HG03571 (cell line): ENCODE results near the gene DNM3.
A peak's percentile ranks its signal among the peaks of the same experiment; 100 is the strongest.

ENCODE experiments used
- ATAC-seq: cut with Tn5 transposase; IDR thresholded peaks from one replicate; pipeline ENCODE4 v1.9.1; 2021; ENCODE audit not compliant: unreplicated experiment

The DNM3 gene

DNA sequence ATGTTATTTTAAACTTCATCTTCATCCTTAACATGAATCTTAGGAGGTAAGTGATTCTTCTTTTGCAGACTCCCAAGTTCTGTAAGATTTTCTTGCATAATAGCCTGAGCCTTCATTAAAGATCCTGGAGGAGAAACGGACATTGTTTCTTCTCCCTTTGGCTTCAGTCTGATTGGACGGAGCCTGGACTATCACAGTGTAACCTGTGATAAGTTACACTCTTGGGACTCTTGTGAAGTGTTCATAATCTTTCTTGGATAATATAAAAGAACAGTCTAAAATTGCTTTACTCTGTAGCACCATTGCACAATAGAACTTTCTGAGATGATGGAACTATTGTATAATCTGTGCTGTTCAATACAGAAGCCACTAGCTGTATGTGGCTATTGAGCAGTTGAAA lies 244.8 kb downstream of the DNM3 start:
- ATAC-seq = no peak

DNA sequence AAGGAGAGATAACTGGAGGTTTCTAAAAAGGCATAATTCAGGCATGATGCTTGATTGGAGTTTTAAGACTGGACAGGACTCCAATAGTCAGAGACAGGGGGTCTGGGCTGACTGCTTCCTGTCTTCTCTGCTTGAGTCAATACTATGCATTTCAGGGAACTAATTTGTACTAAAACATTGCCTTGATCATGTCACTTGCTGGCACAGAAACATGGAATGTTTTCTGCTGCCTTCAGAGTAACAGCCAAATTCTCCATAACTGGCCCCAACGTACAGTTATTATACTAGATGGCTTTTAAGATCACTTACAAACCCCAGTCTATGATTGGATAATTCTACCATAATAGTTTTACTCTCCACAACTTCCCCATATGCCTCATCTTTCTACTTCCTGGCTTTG lies 247.0 kb downstream of the DNM3 start:
- ATAC-seq = no peak

DNA sequence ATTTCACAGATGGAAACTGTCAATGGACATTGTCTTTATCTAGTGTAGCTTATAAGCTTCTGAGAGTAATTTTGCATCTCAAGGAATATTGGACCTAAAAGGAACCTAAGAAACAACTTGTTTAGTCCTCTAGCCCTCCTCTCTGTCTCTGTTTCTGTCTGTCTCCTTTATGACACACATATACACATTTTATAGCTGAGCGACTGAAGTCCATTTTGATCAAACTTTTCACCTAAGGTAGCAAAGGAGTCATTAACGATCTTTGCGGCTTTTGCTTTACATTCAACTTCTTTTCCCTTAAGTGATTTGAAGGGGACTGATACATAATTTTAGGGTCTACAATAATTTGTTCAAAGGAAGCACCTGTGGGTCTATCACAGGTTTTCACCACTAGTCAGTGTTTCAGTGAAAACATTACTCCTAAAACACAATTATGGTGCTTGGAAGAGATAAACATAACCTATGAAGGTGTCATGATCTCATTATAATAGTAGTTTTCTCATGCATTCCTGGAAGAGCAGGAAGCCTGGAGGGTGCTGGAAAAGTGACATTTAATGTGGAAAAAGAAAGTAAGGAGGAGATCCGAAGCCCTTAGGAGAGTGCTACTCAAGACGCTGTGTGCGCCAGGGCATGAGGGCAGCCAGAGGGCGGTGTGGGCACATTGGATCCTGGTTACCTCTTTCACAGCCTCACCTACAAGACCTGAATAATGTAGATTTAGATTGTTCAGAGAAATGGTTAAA lies 248.6 kb downstream of the DNM3 start:
- ATAC-seq = no peak

DNA sequence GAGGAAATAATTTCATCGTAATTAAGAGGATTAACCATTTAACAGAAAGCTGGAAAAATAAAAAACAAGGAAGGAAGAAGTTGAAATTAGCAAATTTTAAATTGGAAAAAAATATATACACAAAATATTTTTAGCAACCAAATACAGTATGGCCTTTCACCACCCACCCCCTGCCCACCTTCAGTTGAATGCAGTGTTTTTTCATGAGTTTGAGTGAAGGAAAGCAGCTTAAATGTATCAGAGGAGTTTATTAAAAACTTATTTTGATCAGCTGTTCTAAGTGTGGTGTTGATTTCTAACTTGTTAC lies 249.2 kb downstream of the DNM3 start:
- ATAC-seq = no peak

DNA sequence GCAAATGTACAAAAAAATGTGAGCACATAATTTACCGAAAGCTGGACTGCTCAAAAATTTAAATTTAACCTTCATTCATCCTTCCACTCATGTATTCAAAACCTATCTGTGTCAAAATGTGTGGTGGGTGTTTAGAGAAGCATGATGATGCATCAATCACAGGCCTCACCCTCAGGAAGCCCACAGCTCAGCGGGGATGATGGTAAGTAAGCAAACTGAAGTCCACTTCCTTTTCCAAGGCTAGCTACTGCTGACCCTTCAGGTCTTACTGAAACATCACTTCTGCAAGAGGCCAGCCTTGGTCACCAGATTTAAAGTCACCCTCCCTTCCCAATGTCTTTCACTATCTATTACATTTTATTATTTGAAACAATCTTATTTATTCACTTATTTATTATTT lies 254.5 kb downstream of the DNM3 start:
- ATAC-seq = no peak

DNA sequence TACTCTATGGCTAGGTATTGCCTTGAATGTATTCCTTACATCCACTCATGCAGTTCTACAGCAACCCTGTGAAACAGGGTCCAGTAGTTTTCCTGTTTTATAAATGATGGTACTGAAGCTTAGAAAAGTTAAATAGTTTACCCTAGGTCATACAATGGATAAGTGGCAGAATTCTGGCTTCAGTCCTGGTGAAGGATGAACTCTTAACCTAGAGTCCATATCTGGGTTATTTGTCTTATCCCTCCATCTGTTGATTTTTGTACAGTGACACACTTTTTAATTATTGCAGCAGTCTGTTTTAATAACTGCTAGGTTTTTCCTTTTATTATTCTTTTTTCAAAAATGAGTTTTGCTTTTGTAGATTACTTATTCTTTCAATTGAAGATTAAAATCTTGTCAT lies 263.9 kb downstream of the DNM3 start:
- ATAC-seq = no peak

DNA sequence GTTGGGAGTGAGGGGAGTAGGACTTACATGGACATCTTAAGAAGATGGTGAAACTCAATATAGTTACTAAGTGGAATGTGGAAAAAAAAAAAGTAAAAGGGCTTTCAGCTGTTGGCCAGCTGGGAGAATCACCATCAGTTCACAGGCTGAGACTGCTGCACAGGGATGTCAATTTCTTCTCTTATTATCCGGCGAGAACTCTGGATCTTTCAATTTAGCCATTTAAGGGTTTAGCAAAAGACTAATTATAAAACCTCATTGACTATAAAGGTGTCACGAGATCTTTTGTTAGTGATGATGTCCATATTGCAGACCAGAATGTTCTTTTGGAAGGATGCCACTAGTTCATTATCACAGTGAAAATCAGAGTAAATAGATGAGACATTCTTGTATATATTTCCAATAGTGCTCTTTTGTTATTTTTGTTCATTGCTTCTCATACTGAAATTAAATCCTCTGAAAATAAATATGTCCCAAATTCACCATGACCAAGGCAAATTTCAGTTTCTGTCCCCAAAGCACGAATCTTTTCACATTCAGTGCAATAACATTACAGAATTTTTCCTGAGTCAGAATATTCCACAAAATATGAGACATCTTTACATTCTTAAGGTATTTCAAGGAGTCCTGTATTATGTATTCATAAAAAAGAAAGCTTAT lies 266.1 kb downstream of the DNM3 start:
- no peak for ATAC-seq

DNA sequence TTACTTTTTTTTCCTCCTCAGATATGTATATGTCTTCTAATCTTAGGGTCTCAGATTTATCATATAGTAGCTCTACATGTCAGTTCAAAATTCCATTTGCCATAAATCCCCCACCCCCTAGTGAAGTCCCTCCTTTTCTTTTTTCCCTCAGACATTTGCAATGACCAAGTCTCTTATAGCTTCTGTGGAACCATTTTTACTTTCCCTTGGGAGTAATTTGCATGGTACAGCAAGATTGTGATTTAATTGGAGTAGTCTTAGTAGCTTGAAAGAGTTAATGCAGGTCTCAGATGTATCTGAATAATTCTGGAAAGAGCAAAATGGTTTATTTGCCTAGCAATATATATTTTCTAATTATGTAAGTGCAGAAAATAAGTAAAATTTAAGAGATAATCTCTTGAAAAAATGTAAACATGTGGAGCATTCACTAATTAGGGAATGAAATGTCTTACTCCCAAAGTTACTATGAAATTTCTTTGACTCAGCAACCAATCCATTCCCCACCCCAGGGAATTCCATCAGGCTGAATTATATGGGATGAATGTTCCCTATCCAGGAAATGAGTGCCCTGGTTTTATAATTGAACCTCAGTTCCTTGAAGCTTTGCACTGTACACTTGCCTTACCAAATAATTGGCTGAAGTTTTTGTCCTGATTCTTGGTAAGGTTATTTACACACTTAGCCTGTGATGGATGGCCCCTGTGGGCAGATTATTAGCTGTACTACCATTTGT lies 267.0 kb downstream of the DNM3 start:
- no peak for ATAC-seq

DNA sequence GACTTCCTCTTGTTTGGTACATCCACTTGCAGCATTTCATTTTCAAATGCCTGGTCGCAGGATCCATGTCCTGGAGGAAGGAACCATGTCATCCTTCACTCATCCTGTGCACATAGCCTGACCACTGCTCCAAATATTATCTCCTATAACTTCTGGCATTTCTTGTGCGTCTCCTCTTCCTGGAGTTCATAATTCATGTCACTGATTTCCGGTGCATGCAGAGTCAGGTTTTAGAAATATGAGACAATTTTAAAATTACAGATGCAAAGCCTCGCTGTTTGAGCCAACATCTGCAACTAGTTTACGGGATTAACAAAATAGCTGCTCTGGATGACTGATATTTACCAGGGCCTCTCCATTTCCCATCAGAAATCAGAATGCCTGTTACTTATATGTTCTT lies 268.1 kb downstream of the DNM3 start:
- no peak for ATAC-seq

DNA sequence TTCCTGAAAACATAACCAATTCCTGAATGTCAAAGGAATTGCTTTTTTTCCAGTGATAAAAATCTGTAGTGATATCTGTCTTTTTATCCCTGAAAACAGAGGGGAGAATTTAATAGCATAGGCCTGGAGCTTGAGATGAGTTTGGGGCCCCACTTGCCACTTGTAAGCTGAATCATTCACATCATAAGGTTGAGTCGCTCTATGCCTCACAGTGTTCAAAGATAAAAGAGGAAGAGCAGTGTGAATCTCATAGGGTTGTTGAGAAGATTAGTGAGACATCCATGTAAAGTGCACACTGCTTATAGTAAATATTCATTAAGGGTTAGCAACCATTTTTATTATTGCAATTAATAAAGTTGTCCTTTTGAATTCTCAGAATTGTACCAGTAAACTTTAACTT lies 271.3 kb downstream of the DNM3 start:
- no peak for ATAC-seq

DNA sequence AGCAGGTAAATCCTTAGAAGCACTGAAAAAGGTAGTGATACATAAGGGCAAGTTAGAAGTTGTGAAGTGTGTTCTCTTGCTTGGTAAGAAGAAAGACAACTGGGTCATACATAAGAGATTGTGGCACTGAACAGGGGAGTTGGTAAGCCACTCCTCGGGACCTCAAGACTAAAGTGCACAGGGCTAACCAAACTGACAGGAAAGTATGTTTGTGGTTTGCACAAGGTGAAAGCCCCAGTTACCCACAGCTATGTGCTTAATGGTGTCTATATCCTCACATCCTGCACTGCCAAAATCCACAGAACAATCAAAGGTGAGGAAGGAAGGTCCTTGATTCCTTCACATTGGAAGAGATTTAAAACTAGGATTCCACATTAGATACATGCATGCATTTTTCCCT lies 276.5 kb downstream of the DNM3 start:
- ATAC-seq = peak; percentile 91

DNA sequence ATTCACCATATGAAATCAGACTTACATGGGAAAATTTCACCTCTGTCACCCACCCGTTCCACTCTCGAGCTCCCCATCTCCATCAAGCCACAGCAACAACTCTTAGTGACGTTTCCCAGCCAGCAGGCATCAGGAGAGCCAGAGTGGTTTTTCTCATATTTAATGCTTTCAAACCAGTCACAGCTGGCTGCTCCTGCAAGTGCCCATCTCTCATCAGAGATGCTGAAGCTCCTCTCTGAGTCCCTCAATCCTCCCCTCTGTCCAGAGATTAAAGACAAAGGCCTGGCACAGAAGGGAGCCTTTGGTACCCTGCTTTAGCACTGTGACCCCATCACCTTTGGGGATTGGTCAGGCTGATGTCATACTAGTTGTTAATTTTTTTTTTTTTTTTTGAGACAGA lies 277.3 kb downstream of the DNM3 start:
- ATAC-seq = no peak

DNA sequence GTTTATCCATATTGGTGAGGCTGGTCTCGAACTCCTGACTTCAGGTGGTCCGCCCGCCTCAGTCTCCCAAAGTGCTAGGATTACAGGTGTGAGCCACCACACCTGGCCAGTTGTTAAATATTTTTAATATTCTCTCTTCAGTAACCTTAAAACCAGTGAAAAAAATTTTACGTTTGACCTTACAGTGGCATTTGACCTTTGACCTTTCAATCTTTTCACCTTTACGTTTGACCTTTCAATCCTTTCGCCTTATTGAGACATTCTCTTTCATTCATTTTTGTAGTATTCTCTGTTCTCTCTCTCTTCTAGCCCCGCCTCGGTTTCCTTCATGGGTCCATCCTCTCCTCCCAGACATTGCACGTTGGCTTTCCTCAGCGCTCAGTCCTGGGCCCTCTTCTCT lies 277.9 kb downstream of the DNM3 start:
- no peak for ATAC-seq

DNA sequence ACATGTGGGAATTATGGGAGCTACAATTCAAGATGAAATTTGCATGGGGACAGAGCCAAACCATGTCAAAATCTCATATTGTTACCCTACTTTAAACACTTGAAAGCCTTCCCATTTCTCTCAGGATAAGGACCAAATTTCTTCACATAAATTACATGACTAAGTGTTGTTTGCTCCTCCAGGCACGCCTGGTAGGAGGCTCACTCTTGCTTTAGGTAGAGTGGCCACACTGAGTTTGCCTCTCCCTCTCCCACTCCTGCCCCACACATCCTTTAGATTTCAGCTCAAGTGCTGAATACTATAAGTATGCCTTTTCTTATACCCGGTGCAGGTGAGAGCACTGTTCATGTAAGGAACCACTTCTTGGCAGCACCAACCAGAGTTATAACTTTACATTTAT lies 279.1 kb downstream of the DNM3 start:
- no peak for ATAC-seq

DNA sequence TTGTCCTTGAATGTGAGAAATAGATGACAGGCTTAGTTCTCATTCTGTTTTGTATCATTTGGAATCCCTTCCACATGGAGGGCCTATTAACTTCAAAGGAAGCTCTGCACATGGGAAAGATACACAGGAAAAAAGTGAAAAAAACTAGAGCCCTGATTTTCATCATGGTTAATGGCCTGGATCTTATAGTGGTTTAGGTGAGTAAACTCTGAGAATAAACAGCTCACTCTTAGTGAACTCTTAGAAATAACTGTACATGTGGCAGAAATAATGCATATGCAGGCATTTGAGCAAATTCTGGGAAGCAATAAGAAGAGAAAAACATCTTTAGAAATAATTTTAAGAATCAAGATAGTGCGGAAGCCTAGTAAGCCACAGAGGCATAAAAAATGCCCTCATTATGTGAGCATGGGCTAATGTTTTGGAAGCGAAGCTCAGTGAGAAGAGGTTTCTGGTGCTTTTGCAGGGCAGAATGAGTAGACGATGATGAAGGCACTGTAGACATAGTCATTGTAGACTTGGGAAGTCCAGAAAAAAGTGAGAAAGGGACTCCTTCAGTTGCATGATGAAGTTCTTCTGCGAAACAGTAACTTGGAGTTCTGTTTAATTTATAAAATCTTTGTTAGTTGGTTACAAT lies 279.9 kb downstream of the DNM3 start:
- no peak for ATAC-seq

DNA sequence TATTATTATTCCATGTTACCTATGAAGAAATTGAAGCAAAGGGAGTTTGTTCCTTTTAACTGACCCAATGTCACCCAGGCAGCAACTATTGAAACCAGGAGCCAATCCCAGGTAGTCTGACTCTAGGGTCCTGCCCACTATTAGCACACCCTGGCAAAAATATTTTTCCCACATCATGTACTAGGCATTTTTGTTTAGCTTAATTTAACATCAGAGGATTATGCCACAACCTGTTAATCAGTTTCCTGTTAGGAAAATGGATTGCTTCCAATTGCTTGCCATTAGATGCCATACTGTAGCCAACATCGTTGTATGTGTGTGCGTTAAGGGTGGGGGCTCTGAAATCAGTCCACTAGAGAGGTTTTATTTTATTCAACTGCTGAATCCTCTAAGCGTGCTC lies 281.1 kb downstream of the DNM3 start:
- no peak for ATAC-seq

DNA sequence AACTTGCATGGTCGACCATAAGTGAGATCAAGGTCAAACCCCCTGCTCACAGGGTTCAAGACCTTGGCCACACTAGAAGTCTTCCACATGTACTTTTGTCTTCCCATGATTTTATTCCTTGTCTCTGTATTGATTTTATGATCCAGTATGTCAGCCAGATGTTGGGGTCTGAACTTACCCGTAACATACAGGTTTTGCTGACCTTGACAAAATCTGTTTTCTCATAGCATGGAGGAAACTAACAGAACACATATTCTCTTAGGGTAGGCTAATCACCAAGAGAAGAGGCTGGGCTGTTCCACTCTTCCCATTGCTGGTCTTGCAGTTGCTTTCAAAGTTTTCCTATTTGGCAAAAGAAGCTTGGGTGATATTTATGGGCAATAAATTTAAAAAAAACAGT lies 284.0 kb downstream of the DNM3 start:
- ATAC-seq = no peak

DNA sequence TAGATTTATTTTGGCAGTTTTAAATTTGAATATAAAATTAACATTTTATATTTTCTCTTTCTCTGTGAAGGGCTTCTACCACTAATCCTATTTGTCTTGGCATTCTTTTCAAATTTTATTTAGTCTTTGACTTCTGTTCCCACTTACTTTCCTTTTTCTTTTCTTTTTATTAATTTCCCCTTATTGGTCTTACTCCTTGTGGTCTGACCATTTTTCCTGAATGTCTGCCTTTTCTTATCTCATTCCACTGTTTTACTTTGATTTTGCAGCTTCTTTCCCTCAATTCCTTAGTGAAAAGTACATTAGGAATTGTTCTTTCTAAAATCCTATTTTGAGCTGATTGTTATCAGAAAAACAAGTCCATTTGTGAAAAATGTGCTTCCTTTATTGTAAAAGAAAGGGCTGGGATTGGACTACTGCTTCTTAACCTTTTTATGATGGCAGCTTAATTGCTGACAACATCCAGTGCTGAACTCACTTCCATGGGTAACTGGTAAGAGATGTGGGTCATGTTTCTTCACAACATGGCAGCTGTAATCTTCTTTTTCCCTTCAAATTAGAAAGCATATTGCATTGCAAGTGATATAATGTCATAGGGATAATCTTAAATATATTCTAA lies 284.6 kb downstream of the DNM3 start:
- no peak for ATAC-seq

DNA sequence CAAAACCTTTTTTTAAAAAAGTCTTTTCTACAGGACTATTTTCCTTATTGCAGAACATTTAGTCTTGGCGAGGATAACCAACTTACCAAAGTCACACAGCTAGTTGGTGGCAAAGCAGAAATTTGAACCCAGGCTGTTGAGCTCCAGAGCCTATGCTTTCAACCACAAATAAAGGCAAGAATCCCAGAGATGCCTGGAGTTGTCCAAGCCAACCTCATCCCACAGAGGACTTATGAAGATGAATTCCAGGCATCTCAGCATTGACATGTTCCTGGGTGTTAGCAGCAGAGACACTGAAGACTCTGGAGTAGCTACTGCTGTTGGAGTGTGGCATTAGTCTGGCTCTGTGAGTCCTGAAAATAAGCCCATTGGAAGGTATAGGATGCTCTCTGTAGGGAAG lies 291.5 kb downstream of the DNM3 start:
- ATAC-seq = no peak

DNA sequence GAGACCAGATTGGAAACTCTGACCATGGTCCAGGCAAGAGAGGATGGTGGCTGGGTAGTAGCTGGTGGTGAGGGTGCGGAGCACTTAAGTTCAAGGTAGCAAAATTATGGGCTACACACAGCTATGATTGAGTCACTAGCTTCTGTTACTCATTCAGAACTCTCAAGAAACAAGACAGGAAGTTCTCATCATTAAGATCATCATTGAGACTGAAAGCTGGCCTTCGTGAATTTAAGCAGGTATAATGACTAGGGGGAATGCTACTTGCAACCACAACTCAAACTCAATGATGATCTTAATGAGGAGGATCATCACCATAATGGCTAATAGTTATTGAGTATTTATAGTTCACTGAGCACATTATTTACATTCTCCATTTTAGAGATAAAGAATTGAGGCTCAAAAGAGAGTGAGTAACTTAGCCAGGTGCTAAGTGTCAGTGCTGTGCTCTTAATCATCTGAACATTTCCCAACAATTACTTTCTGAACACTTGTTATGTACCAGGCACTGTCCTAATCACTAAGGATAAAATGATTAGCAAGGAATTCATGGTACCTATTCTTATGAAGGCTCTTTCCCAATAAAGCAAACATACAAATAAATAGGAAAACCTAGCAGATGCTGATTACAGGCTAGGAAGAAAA lies 292.9 kb downstream of the DNM3 start:
- no peak for ATAC-seq

DNA sequence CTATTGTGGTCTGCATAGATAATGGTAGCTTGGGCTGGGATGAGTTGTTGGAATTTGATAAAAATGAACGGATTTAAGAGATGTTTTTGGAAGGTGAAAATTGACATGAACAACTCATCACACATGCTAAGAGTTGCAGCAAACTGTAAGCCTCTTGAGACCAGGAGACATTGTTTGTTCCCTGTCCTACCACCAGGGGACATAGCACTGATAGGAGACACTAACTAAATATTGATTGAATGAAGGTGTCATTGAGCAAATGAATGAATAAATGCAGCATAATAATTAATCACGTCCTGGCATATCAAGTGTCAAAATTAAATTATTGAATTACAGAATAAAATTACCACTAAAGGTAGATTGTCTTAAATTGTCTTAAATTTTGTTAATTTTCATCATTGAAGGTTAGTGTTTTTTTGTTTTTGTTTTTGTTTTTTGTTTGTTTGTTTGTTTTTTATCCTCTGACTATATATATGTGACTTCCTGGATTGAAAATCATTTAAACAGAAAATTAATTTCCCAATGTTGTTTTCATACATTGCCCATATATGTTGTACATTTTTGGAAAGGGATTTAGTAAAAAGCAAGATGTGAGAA lies 293.9 kb downstream of the DNM3 start:
- ATAC-seq = no peak
